GM19452 (cell line): ENCODE data around the gene AHCYL1.
A peak's percentile ranks its signal among the peaks of the same experiment; 100 is the strongest.

Experiments
- ATAC-seq: cut with Tn5 transposase; IDR thresholded peaks from one replicate; pipeline ENCODE4 v1.9.1; 2021; ENCODE audit not compliant: unreplicated experiment

The AHCYL1 gene

DNA sequence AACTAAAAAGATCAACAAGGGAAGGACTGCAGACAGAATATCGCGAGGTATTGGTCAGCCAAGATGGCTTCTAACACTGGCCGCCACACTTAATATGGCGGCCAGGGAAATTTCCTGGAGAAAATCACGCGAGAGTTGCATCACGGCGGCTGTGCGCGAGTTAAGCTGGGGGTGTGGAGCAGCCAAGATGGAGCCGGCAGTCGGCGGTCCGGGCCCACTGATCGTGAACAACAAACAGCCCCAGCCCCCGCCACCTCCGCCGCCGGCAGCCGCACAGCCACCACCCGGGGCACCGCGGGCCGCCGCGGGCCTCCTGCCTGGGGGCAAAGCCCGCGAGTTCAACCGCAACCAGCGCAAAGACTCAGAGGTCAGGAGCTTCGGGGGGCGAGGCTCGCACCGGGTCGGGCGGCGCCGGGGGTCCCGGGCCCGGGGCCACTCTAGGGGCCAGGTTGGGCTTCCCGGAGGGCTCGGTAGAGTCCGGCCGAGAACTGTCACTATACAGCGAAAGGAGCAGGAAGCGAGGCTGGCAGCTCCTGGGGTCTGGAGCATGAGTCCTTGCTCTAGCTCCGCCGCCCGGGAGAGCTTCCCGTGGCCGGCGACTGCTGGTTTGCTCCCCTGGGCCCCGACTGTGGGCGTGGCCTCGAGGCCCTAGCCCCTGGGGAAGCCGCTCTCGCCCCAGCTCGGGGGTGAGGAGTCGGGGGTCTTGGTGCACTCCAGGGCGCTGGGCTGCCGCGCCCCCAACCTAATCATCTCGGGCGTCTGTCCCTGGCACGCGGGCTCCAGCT, 50.1 kb downstream of the AHCYL1 start, which contains the start of gene STRIP1:
Gene STRIP1, plus strand, starts transcription at position 174 of the 785 bp plus-strand sequence. Its CDS starts 14 bp downstream, at position 188.
- ATAC-seq: peak; percentile 91

DNA sequence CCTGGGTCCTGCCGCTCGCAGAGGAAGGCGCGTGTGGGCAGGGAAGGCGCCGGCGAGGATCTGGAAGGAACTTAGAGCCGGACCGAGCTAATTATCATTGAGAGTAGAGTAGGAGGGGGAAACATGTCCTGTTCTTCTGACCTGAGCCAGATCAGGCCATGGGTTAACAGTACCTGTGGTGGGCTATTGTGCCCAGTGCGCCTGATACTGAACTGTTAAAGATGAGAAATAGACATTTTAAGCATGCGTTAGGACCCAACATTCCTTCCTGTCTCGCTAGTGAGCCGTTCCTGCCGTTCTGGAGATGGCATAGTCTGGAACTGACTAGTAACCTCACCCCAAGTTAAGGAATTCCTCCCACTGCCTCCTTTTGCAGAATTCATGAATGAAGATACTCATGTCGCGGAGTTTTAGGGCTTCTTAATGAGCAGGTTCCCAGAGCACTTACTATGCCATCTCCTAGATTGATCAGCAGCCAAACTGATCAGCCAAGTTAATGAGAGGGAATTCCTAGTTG, 50.7 kb downstream of the AHCYL1 start:
- no peak for ATAC-seq

DNA sequence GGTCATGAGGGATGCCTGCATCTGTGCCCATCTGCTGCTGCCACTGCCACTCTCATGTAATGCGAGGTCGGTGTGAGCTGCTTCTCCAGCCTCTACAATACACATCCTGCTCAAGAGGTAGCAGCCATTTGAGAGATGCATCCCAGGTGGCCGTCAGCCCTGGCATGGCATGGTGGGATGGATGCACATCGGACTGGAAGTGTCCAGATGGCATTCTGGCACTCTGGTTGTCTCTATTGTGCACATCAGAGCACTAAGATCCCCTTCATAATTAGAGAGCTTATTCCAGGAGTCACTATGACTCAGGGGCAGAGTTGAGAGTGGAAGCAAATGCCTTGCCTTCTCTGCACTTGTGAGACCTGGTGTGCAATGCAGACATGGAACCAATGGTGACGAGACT, 53.7 kb downstream of the AHCYL1 start:
- no peak for ATAC-seq

DNA sequence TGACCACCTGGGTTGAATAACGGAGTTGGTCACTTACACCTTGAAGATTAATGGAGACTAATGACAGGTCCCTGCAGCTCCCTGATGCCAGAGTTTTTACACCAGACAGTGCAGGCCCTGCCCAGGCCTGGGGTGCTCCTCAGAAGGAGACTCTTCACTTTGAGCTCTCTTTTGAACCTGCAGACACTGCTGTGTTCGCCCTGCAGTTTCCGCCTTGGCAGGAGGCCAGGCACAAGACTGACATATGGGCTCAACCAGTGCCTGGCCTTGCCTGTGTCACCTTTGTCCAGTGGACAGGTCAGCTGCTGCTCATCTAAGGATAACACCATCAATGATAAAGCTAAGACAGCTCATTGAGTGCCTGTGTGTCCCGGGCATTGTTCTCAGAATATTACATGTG, 55.1 kb downstream of the AHCYL1 start:
- no peak for ATAC-seq

DNA sequence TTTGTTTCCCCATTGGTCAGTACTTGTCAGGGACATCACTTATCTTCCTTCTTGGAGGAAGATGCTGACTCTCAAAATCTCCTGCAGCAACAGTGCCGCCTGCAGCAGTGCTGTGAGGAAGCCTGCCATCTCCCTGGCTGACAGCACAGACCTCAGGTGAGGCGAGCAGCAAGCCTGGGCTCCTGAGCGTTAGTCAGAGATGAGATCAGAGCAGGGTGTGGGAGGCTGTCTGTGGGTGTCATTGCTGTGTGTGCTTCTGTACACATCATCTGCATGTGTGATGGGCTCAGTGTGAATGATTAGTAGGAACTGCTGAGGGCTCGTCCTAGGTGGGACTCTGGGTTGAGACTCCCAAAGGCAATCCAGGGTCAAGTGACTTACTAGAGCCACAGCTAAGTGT, 56.0 kb downstream of the AHCYL1 start:
- no peak for ATAC-seq

DNA sequence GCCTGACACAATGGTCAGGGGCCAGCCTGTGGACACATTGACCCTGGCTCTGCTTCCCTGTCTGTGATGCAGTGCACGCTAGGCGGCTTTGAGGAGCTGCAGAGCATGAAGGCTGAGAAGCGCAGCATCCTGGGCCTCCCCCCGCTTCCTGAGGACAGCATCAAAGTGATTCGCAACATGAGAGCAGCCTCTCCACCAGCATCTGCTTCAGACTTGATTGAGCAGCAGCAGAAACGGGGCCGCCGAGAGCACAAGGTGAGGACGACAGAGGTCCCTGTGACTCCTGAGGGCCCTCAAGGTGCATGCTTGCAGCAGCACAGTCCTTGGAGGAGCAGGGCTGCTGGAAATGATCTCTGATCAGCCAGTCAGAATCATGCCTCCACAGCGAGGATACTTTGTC, 58.5 kb downstream of the AHCYL1 start:
- no peak for ATAC-seq

DNA sequence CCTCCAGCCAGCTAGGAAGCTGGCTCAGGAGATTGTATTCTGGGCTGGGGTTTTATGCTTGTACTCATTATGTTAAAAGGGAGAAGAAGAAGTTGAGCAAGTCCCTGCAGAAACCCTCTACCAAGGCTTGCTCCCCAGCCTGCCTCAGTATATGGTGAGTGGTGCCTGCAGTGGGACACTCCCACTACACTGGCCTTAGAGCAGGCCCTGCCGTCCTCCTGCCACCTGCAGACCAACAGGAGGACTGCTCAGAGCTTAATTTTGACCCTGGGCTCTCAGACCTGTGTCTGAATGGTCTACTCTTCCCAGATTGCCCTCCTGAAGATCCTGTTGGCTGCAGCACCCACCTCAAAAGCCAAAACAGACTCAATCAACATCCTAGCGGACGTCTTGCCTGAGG, 62.9 kb downstream of the AHCYL1 start:
- ATAC-seq: no peak

DNA sequence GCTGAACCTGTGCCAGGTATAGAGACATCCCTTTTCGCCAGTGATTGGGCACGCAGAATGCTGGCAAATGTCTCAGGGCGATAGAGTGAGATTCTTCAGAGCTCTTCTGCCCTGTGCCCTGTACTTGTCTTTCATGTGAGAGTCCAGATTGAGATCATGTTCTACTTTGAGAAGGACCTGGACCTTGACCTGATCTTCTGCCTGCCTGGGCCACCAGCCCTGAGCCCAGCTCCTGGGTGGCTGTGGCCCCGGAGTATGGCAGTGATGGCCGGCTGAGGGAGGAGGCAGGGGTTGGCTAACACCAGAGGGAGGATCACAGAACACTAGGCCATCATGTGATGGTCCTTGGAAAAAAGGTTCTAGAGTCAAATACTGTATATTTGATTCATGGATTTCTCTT, 63.7 kb downstream of the AHCYL1 start:
- ATAC-seq: no peak

DNA sequence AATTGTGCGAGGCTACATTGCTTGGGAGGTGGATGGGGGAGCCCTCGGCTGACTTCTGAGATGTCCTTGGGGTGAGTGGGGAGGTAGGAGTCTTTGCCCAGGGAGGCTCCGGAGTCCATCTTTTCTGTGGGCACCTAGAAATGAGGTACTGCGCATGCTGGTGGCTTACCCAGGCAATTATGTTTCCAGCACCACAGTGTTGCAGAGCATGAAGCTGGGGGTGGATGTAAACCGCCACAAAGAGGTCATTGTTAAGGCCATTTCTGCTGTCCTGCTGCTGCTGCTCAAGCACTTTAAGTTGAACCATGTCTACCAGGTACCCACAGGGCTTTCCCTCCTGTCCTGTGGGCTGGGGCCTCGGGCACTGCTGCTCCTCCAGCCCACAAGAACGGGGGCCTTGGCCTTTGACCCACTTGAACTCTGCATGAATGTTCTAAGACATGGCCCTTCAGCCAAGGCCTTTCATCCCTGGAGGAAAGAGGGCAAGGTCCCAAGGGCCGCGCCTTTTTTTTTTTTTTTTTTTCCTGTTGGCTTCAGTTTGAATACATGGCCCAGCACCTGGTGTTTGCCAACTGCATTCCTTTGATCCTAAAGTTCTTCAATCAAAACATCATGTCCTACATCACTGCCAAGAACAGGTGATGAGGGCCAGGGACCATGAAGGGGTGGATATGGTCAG, 64.5 kb downstream of the AHCYL1 start:
- no peak for ATAC-seq

DNA sequence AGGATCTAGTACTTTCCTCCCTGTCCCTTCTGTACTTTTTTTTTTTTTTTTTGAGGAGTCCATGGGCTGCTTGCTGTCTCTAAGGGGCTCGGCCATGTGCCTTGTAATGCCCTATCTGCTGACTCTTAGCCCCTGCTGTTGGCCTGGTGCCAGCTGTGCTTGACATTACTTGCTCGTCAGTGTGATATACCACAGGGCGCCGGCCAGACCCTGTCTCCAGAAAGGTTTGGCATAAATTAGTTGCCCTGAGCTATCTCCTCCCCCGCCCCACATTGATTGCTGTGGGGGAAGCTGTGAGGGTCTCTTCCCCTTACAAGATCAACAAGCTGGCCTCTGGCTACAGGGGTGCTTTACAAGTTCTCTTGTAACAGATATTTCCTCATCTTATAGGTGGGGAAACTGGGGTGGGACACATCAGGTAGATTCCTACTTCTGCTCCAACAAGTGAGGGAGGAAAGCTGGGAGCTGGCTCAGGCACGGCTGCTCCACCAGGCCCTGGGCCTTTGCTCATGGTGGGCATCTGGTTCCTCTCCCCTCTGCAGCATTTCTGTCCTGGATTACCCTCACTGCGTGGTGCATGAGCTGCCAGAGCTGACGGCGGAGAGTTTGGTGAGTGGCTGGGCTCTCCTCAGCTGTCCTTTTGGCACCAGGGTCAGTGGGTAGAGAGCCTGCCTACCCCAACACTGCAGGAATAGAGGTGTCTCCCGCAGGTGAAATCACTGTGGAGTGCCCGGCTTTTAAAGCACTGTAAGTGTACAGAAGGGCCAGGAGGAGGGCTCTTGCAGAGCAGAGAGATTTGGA, 65.4 kb downstream of the AHCYL1 start:
- ATAC-seq: no peak

DNA sequence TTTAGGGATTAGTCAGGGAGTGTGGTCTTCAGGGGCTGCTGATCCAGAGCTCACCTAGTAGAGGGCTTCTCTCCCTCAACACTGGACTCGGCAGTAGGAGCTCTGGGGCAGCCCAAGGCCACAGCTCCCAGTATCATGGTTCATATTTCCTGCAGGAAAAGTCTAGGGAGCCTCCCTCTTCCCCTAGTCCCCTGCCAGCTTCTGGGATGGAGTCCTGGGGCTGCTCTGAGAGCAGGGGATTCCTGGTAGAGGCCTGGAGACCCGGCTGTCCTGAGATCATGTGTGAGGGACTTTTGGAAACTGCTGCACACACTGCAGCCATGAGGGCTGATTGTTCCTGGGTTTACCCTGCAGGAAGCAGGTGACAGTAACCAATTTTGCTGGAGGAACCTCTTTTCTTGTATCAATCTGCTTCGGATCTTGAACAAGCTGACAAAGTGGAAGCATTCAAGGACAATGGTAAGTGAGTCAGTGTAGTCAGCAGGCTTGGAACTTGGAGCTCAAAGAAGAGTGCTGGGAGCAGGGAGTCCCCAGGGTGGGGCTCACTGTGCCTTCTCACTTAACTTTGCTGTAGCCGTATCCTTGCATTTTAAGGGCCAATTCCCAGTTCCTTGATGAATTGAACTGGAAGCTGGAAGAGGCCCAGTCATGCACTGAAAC, 66.2 kb downstream of the AHCYL1 start:
- no peak for ATAC-seq

DNA sequence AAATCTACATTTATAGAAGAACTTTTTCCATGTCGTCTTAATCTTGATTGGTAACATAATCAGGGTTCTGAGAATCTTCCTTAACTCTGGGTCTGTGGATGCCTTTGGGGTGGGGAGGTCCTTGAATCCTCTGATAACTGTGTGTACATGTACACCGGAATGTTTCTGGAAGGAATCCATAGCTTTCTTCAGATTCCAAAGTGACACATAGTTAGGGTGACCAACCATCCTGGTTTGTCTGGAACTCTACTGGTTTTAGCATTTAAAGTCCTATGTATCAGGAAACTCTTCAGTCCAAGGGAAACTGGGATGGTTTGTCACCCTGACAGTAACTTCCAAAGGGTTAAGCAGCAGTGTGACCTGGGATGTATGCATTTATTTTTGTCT, 66.7 kb downstream of the AHCYL1 start:
- ATAC-seq: no peak

DNA sequence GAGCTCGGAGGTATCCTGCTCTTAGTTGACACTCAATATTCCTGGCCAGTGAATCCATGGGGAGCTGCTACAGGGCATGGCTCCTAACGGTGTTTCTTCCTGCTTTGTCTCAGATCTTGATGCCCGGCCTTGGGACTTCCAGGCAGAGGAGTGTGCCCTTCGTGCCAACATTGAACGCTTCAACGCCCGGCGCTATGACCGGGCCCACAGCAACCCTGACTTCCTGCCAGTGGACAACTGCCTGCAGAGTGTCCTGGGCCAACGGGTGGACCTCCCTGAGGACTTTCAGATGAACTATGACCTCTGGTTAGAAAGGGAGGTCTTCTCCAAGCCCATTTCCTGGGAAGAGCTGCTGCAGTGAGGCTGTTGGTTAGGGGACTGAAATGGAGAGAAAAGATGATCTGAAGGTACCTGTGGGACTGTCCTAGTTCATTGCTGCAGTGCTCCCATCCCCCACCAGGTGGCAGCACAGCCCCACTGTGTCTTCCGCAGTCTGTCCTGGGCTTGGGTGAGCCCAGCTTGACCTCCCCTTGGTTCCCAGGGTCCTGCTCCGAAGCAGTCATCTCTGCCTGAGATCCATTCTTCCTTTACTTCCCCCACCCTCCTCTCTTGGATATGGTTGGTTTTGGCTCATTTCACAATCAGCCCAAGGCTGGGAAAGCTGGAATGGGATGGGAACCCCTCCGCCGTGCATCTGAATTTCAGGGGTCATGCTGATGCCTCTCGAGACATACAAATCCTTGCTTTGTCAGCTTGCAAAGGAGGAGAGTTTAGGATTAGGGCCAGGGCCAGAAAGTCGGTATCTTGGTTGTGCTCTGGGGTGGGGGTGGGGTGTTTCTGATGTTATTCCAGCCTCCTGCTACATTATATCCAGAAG, 69.2 kb downstream of the AHCYL1 start:
- no peak for ATAC-seq

DNA sequence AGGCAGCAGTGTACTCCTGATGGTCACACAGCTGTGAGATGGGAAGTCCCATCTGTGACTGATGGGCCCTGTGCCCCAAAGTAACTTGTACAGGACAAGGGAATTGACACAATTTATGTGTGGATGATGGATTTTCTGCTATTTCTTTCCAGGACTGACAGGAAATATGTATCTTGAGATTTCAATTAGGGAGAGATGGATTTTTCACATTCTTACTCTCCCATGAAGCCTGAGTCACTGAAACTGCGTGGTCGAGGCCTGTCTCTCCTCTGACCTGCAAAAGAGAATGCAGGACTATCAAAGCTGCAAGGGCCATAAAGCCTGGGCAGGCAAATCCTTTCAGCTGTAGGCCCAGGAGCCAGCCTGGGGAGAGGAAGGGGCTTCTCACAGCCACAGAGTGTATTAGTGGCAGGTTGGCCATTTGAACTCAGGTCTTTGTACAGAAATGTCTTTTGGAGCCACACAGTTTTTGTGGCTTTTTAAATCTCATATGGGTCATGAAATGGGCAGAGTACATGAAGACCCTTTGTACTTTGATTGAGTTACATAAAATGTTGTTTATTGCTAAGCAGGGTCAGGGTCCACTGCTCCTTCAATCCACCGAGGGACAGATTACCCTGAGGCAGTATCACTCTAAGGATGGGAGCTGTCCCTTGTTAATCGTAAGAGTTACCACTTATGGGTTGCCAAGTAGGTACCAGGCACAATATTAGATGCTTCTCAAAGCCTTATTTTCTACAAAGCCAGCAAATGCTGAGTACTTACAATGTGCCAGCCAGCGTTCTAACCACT, 71.1 kb downstream of the AHCYL1 start:
- ATAC-seq: no peak

DNA sequence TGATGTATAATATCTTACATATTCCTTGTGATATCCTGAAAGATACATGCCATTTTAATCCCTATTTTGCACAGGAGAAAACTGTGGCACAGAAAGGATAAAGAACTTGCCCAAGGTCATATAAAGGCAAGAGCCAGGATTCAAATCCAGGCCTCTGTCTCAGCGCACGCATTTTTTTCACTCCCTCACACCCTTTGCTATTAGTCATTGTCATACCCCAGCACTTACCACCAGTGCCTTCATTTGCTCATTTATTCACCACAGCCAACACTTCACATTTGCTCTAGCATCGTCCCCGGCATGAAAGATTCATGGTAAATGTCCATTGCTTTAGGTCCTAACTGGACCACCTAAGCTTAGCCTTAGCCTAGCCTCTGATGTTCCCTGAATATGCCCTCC, 71.7 kb downstream of the AHCYL1 start:
- ATAC-seq: no peak

DNA sequence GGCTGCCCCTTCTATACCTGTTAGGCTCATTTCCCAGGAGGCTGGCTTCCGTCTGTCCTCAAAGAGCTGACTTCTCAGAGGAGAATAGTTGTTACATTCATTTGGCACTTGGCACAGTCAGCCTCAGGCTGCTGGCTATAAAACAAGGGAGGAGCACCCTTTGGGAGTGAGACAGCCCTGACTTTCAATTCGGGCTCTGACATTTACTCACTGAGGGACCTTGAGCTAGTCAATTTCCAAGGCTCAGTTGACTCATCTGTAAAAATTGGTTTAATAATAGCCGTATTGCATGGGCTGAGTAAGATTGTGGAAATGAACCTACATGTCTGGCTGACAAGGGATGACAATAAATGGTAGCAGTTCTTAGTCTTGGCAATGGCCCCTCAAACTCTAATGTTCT, 72.2 kb downstream of the AHCYL1 start:
- no peak for ATAC-seq

DNA sequence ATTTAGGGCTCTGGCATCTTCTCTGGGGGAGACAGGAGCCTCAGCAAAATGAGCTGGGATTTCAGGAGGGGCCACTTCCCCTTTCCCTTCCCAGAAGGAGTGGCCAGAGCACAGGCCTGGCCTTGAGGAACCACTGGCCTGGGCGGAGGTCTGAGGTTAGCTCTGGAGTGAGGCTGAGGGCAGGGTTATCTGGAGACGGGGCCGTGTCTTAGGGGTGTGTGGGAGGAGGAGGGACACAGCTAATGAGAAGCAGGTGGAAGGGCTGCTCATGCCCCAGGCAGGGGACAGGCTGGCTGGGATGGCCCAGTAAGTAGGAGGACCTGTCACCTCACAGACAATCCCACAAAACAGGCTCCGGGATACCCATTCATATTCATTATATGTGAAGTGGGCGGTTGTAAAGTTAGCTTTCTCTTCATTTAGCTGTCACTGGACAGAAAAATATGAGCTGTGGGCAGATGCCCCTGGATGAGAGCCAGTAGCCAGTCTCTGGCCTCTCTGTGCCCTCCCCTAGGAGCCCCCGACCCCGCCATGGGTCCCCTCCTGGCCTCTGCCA, 73.5 kb downstream of the AHCYL1 start:
- ATAC-seq: no peak

DNA sequence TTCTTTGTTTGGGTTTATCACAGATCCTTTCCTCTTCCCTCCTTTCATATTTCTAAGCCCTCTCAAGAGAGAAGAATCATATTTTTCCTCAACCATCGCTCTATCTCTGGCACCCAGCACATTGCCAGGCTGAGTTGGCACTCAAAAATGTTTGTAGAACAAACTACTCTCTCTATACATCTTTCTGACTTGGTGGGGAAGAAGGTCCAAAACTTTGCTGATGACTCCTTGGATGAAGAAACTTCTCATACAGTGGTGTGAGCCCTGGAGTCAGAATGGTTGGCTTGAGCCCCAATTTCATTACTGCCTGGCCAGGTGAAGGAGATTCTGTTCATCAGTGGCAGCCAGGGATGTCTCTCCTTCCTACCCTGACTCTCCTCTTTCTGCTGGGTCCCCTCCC, 74.0 kb downstream of the AHCYL1 start:
- ATAC-seq: no peak
